HG03064 (cell line): ENCODE measurements around the gene AHCTF1.

Experiments used
- ATAC-seq: cut with Tn5 transposase; IDR thresholded peaks from one replicate; pipeline ENCODE4 v1.9.1; 2021; ENCODE audit warnings: low read depth; ENCODE audit not compliant: unreplicated experiment

Gene AHCTF1

GRCh38 chr1:246931549-246932365, at the start of gene AHCTF1:
Gene AHCTF1, minus strand, starts transcription at chr1:246931948. Its CDS starts 13,578 bp downstream, at chr1:246918370.
- ATAC-seq = peak; percentile 94

GRCh38 chr1:246978785-246979184, 47.0 kb upstream of the AHCTF1 start:
- ATAC-seq = no peak

- ATAC-seq = no peak
Observed at GRCh38 chr1:246978281-246978680, 46.5 kb upstream of the AHCTF1 start.

GRCh38 chr1:246971969-246972368, 40.2 kb upstream of the AHCTF1 start:
- ATAC-seq = no peak

- no peak for ATAC-seq
Observed at GRCh38 chr1:246971090-246971721, 39.5 kb upstream of the AHCTF1 start.

- ATAC-seq = no peak
Observed at GRCh38 chr1:246969621-246970020, 37.9 kb upstream of the AHCTF1 start.

- no peak for ATAC-seq
Observed at GRCh38 chr1:246966502-246966901, 34.8 kb upstream of the AHCTF1 start.

- no peak for ATAC-seq
Observed at GRCh38 chr1:246959944-246960693, 28.4 kb upstream of the AHCTF1 start.

- ATAC-seq = no peak
Observed at GRCh38 chr1:246954126-246954525, 22.4 kb upstream of the AHCTF1 start.

- no peak for ATAC-seq
Observed at GRCh38 chr1:246951413-246951812, 19.7 kb upstream of the AHCTF1 start.

GRCh38 chr1:246949956-246950355, 18.2 kb upstream of the AHCTF1 start:
- no peak for ATAC-seq

GRCh38 chr1:246947255-246947654, 15.5 kb upstream of the AHCTF1 start:
- no peak for ATAC-seq

- no peak for ATAC-seq
Observed at GRCh38 chr1:246946366-246946765, 14.6 kb upstream of the AHCTF1 start.

GRCh38 chr1:246934765-246935164, 3.0 kb upstream of the AHCTF1 start:
- no peak for ATAC-seq

GRCh38 chr1:246933893-246934292, 2.1 kb upstream of the AHCTF1 start:
- no peak for ATAC-seq

GRCh38 chr1:246932366-246932700, 585 bp upstream of the AHCTF1 start:
- ATAC-seq = no peak

- ATAC-seq = peak; percentile 35
Observed at GRCh38 chr1:246930830-246931548, 759 bp downstream of the AHCTF1 start.

- no peak for ATAC-seq
Observed at GRCh38 chr1:246925997-246926626, 5.6 kb downstream of the AHCTF1 start.

GRCh38 chr1:246923900-246924299, 7.8 kb downstream of the AHCTF1 start:
- no peak for ATAC-seq

- ATAC-seq = no peak
Observed at GRCh38 chr1:246923482-246923881, 8.3 kb downstream of the AHCTF1 start.
